Endodermal cell (in vitro differentiated cells): ENCODE data around the gene DLX6. TPM values are rescaled to one million over a fixed set of nuclear protein-coding genes. Genes with fewer than 3 reads are reported as not detected.

Experiments used
- DNase-seq: peaks from one replicate; pipeline ENCODE4 v3.0.0-alpha.2; 2017
- H3K27ac ChIP-seq: 2 replicates; pipeline ENCODE4 v1.5.1; 2013; ENCODE audit warnings: mild to moderate bottlenecking, low read depth, low read length, moderate library complexity
- H3K27me3 ChIP-seq: 2 replicates; pipeline ENCODE4 v1.6.1; 2013; ENCODE audit warnings: mild to moderate bottlenecking, low read length, moderate library complexity; ENCODE audit not compliant: insufficient read depth, control insufficient read depth, poor library complexity, severe bottlenecking
- H3K36me3 ChIP-seq: 2 replicates; pipeline ENCODE4 v1.7.0; 2013; ENCODE audit warnings: mild to moderate bottlenecking, low read length, moderate library complexity; ENCODE audit not compliant: control insufficient read depth, insufficient read depth
- H3K4me1 ChIP-seq: one replicate; pipeline ENCODE4 v1.7.0; 2013; ENCODE audit warnings: low read length; ENCODE audit not compliant: control insufficient read depth, insufficient read depth
- H3K4me3 ChIP-seq: 2 replicates; pipeline ENCODE4 v1.5.1; 2013; ENCODE audit warnings: mild to moderate bottlenecking, low read length, moderate library complexity
- H3K9ac ChIP-seq: 2 replicates; pipeline ENCODE4 v1.6.1; 2013; ENCODE audit warnings: mild to moderate bottlenecking, low read length, moderate library complexity; ENCODE audit not compliant: poor library complexity, severe bottlenecking; ENCODE audit errors: extremely low read depth
- H3K9me3 ChIP-seq: 2 replicates; pipeline ENCODE4 v1.6.1; 2013; ENCODE audit warnings: mild to moderate bottlenecking, low read length, moderate library complexity; ENCODE audit not compliant: control insufficient read depth
- H3K27ac Mint-ChIP-seq: 2 replicates; pipeline ENCODE4 v1.8.0; 2020; ENCODE audit warnings: mixed read lengths
- H3K27me3 Mint-ChIP-seq: 2 replicates; pipeline ENCODE4 v1.8.0; 2021; ENCODE audit warnings: mild to moderate bottlenecking, mixed read lengths; ENCODE audit not compliant: insufficient read depth
- H3K36me3 Mint-ChIP-seq: 2 replicates; pipeline ENCODE4 v1.8.0; 2020; ENCODE audit warnings: low read depth, mixed read lengths
- H3K4me1 Mint-ChIP-seq: 2 replicates; pipeline ENCODE4 v1.8.0; 2020; ENCODE audit warnings: mixed read lengths
- H3K4me3 Mint-ChIP-seq: 2 replicates; pipeline ENCODE4 v1.8.0; 2020; ENCODE audit warnings: mild to moderate bottlenecking, moderate library complexity, mixed read lengths
- H3K9me3 Mint-ChIP-seq: 2 replicates; pipeline ENCODE4 v1.8.0; 2020; ENCODE audit warnings: mild to moderate bottlenecking, mixed read lengths
- CTCF ChIP-seq: fragments of 200-600 bp; sonication (generic); conservative IDR thresholded peaks from 2 replicates; pipeline ENCODE4 v1.5.0; 2021; ENCODE audit warnings: antibody characterized with exemption, mild to moderate bottlenecking
- WGBS, 2 experiments: methylation state at CpG; one replicate each; pipeline versions ENCODE4 v1.1.5 to v1.1.7; 2013; ENCODE audit warnings: missing lambda C conversion rate in 2 of 2, mixed read lengths in 1 of 2; ENCODE audit not compliant: insufficient coverage in 1 of 2, insufficient read length in 1 of 2; 5-methylcytosine and 5-hydroxymethylcytosine counted together
- total RNA-seq, 2 donors: library from RNA; stranded (reverse); fragmentation: NEBNext Ultra II Directional in 1 of 2; extraction: Animal tissue kit (Norgen Biotek cat#: 25700) in 1 of 2; gene quantifications; 2 replicates in 1 of 2; 3 replicates in 1 of 2; pipeline ENCODE4 v1.2.1, GENCODE V29; 2021

The DLX6 gene
- total RNA-seq, 2 donors from 2014 or later, result not detected

- peaks cover 7% of the 10 kb centered on the region for H3K9me3 Mint-ChIP-seq
- Histone ChIP-seq H3K4me1 (no peaks in the 10 kb centered on the region), H3K9me3 (peaks cover 15% of the 10 kb centered on the region), H3K36me3 (no peaks in the 10 kb centered on the region), H3K27ac (no peak overlapping the region), H3K9ac (no peak overlapping the region), H3K4me3 (no peak overlapping the region), H3K27me3 (peaks cover 100% of the 10 kb centered on the region)
- 0 to 3% methylated on average over 5 to 11 of the region's 13 CpGs for WGBS, 2 experiments
- peaks cover 99% of the 10 kb centered on the region for H3K27me3 Mint-ChIP-seq
- no peak overlapping the region for H3K4me3 Mint-ChIP-seq
- no peak for DNase-seq
- no peak overlapping the region for H3K27ac Mint-ChIP-seq
- no peaks in the 10 kb centered on the region for H3K36me3 Mint-ChIP-seq
- H3K4me1 Mint-ChIP-seq, result peaks cover 30% of the 10 kb centered on the region
- no peak for TF ChIP-seq CTCF
These were observed 13.7 kb upstream of the DLX6 start for GRCh38 chr7:96991546-96992191.

- 1 to 3% methylated on average over 24 to 45 of the region's 47 CpGs for WGBS, 2 experiments
- Histone ChIP-seq H3K9me3 (peaks cover 15% of the 10 kb centered on the region), H3K4me1 (no peaks in the 10 kb centered on the region), H3K27ac (no peak overlapping the region), H3K36me3 (no peaks in the 10 kb centered on the region), H3K9ac (no peak overlapping the region), H3K27me3 (peaks cover 100% of the 10 kb centered on the region), H3K4me3 (no peak overlapping the region)
- no peaks in the 10 kb centered on the region for H3K36me3 Mint-ChIP-seq
- peaks cover 30% of the 10 kb centered on the region for H3K4me1 Mint-ChIP-seq
- peak; percentile 65 for DNase-seq
- H3K9me3 Mint-ChIP-seq, result peaks cover 7% of the 10 kb centered on the region
- H3K27me3 Mint-ChIP-seq, result peaks cover 99% of the 10 kb centered on the region
- no peak for TF ChIP-seq CTCF
- no peak overlapping the region for H3K27ac Mint-ChIP-seq
- H3K4me3 Mint-ChIP-seq, result peak overlapping the region; percentile 38
These were observed 13.0 kb upstream of the DLX6 start for GRCh38 chr7:96992192-96993005.

DNA sequence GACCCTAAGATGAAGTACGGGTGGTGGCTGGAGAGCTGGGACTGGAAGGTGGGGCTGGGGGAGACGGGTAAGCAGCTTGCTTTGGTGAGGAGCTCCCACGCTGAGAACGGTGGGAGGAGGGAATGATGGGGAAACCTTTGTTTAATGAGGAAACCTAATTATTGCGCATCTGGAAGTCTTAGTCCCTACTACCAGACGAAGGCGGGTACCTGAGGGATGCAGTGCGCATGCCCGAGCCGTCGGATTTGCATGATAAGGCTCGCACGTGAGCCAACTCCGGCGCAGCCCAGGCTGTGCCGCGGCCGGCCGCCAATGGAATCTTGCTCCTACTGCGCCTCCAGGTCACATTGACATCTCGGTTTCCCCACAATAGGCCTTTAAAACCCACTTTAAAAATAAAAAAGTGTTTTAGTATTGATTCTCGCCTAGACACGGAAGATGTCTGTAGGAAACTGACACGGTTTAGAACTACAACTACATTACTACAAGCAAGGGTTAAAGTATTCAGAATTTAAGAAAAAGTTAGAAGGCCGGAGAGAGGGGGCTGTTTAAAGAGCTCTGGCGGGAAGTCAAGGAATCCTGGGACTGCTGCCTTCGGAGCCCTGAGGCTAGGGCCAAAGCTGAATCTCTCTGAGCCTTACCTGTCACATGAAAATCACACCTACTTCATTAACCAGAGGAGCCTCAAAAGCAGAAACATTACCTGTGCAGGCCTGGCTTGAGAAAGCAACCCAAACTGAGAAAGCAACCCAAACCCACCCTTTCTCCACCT, 12.1 kb upstream of the DLX6 start:
- H3K36me3 ChIP-seq, result no peaks in the 10 kb centered on the region
- peaks cover 27% of the 10 kb centered on the region for H3K4me1 Mint-ChIP-seq
- no peak overlapping the region for H3K4me3 ChIP-seq
- no peak overlapping the region for H3K27ac Mint-ChIP-seq
- WGBS, 2 experiments, result 0 to 5% methylated on average over 10 to 27 of the region's 27 CpGs
- no peaks in the 10 kb centered on the region for H3K36me3 Mint-ChIP-seq
- no peak for TF ChIP-seq CTCF
- H3K27me3 Mint-ChIP-seq, result peaks cover 99% of the 10 kb centered on the region
- H3K9ac ChIP-seq, result no peak overlapping the region
- peaks cover 100% of the 10 kb centered on the region for H3K27me3 ChIP-seq
- H3K4me1 ChIP-seq, result no peaks in the 10 kb centered on the region
- peaks cover 7% of the 10 kb centered on the region for H3K9me3 Mint-ChIP-seq
- peak; percentile 93 for DNase-seq
- peaks cover 15% of the 10 kb centered on the region for H3K9me3 ChIP-seq
- H3K4me3 Mint-ChIP-seq, result peak overlapping the region; percentile 38
- no peak overlapping the region for H3K27ac ChIP-seq
